GM06990 (cell line): ENCODE results near the gene DLG2.
A peak's percentile ranks its signal among the peaks of the same experiment; 100 is the strongest.

Experiments used
- DNase-seq: peaks from one replicate; pipeline ENCODE4 v3.0.0-alpha.2; 2011; ENCODE audit not compliant: insufficient read length; ENCODE audit errors: extremely low read depth
- H3K27me3 ChIP-seq: replicated peaks from 2 replicates; pipeline ENCODE4 v1.6.0; 2011; ENCODE audit warnings: low read length; ENCODE audit not compliant: control insufficient read depth, insufficient read depth
- H3K36me3 ChIP-seq: 2 replicates; pipeline ENCODE4 v1.5.1; 2011; ENCODE audit warnings: low read length; ENCODE audit not compliant: control insufficient read depth, insufficient read depth
- H3K4me3 ChIP-seq: replicated peaks from 2 replicates; pipeline ENCODE4 v1.5.1; 2011; ENCODE audit warnings: low read depth, mild to moderate bottlenecking, control low read depth, low read length
- CTCF ChIP-seq: IDR thresholded peaks from 2 replicates; pipeline ENCODE4 v1.5.1; 2011; ENCODE audit warnings: low read length, control low read depth, mild to moderate bottlenecking, inconsistent platforms; ENCODE audit not compliant: insufficient read depth, poor library complexity, severe bottlenecking

DLG2 gene

GRCh38 chr11:84552791-84553190 lies 1074.4 kb downstream of the DLG2 start:
- no peak for TF ChIP-seq CTCF
- no peaks in the 10 kb centered on the region for H3K36me3 ChIP-seq
- DNase-seq = no peak
- no peaks in the 10 kb centered on the region for H3K27me3 ChIP-seq
- H3K4me3 ChIP-seq = no peak overlapping the region

- TF ChIP-seq CTCF = no peak
- Histone ChIP-seq H3K27me3 (no peaks in the 10 kb centered on the region), H3K4me3 (no peak overlapping the region), H3K36me3 (no peaks in the 10 kb centered on the region)
- DNase-seq = peak; percentile 7
Measured at GRCh38 chr11:84549217-84549616, 1077.9 kb downstream of the DLG2 start.

- TF ChIP-seq CTCF = no peak
- Histone ChIP-seq H3K4me3 (no peak overlapping the region), H3K27me3 (no peaks in the 10 kb centered on the region), H3K36me3 (no peaks in the 10 kb centered on the region)
- DNase-seq = no peak
Measured at GRCh38 chr11:84544566-84544965, 1082.6 kb downstream of the DLG2 start.

- H3K27me3 ChIP-seq = no peaks in the 10 kb centered on the region
- TF ChIP-seq CTCF = no peak
- DNase-seq = no peak
- H3K4me3 ChIP-seq = no peak overlapping the region
- no peaks in the 10 kb centered on the region for H3K36me3 ChIP-seq
Measured at GRCh38 chr11:84543367-84544159, 1083.6 kb downstream of the DLG2 start.

- H3K36me3 ChIP-seq = no peaks in the 10 kb centered on the region
- H3K4me3 ChIP-seq = no peak overlapping the region
- H3K27me3 ChIP-seq = no peaks in the 10 kb centered on the region
- TF ChIP-seq CTCF = no peak
- DNase-seq = no peak
Measured at GRCh38 chr11:84541731-84542340, 1085.3 kb downstream of the DLG2 start.
